HG02610 (cell line): ENCODE results near the gene MRPL10.

Experiments used
- ATAC-seq: cut with Tn5 transposase; IDR thresholded peaks from one replicate; pipeline ENCODE4 v1.9.1; 2021; ENCODE audit warnings: mild to moderate bottlenecking, moderate library complexity; ENCODE audit not compliant: unreplicated experiment

Gene MRPL10

GRCh38 chr17:47831003-47831933, at the start of gene MRPL10, which contains the start of gene LRRC46:
Gene MRPL10, minus strand, starts transcription at chr17:47831541. Its CDS starts 30 bp downstream, at chr17:47831511.
Gene LRRC46, plus strand, starts transcription at chr17:47831670. Its CDS starts 320 bp downstream, at chr17:47831990.
- peak; percentile 89 for ATAC-seq

- no peak for ATAC-seq
Measured at GRCh38 chr17:47879776-47880454, 48.6 kb upstream of the MRPL10 start.

- no peak for ATAC-seq
Measured at GRCh38 chr17:47879028-47879585, 47.8 kb upstream of the MRPL10 start.

GRCh38 chr17:47878203-47879027, 47.1 kb upstream of the MRPL10 start:
- no peak for ATAC-seq

- no peak for ATAC-seq
Measured at GRCh38 chr17:47877368-47878034, 46.2 kb upstream of the MRPL10 start.

GRCh38 chr17:47875011-47875985, 44.0 kb upstream of the MRPL10 start:
- no peak for ATAC-seq

GRCh38 chr17:47873200-47874090, 42.1 kb upstream of the MRPL10 start:
- ATAC-seq: no peak

GRCh38 chr17:47872651-47873161, 41.4 kb upstream of the MRPL10 start:
- ATAC-seq: no peak

GRCh38 chr17:47872019-47872650, 40.8 kb upstream of the MRPL10 start:
- no peak for ATAC-seq

- no peak for ATAC-seq
Measured at GRCh38 chr17:47871048-47871447, 39.7 kb upstream of the MRPL10 start.

GRCh38 chr17:47870056-47870455, 38.7 kb upstream of the MRPL10 start:
- no peak for ATAC-seq

- no peak for ATAC-seq
Measured at GRCh38 chr17:47869114-47869513, 37.8 kb upstream of the MRPL10 start.

- ATAC-seq: no peak
Measured at GRCh38 chr17:47867813-47868533, 36.6 kb upstream of the MRPL10 start.

- no peak for ATAC-seq
Measured at GRCh38 chr17:47866941-47867340, 35.6 kb upstream of the MRPL10 start.

GRCh38 chr17:47864791-47865216, 33.5 kb upstream of the MRPL10 start:
- ATAC-seq: no peak

- no peak for ATAC-seq
Measured at GRCh38 chr17:47862621-47863440, 31.5 kb upstream of the MRPL10 start.
